B cell (primary cell): Measurements from ENCODE around the gene SPDYA.

Source experiments
- EZH2 ChIP-seq: IDR thresholded peaks from 2 replicates; pipeline ENCODE4 v1.6.1; 2012; ENCODE audit warnings: borderline replicate concordance, low read depth, mild to moderate bottlenecking, moderate library complexity, low read length; ENCODE audit not compliant: insufficient read depth, poor library complexity, severe bottlenecking
- TF ChIP-seq, protein P1 (sequence below): fragments of 200-600 bp; IDR thresholded peaks from one replicate; pipeline ENCODE4 v1.8.0; 2022; ENCODE audit warnings: antibody characterized with exemption, mild to moderate bottlenecking

DNA sequence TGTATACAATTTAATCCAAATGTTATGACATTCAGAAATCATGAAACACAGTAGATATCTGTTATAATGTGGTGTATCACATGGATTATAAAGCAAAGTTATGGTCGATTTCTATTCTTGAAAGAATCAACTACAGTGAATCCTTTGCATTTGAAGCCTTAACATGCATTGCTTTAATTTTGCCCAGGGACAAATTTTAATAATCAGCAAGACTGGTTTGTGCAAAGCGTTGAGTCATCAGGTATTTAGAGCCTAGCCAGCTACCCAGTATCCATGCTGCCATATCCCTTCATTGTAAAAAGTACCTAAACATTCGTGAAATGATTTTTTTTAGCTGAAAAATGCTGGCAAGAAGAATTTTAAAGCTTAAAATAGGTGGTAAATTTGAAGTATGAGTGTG, 8.9 kb upstream of the SPDYA start:
- TF ChIP-seq, protein P1, sequence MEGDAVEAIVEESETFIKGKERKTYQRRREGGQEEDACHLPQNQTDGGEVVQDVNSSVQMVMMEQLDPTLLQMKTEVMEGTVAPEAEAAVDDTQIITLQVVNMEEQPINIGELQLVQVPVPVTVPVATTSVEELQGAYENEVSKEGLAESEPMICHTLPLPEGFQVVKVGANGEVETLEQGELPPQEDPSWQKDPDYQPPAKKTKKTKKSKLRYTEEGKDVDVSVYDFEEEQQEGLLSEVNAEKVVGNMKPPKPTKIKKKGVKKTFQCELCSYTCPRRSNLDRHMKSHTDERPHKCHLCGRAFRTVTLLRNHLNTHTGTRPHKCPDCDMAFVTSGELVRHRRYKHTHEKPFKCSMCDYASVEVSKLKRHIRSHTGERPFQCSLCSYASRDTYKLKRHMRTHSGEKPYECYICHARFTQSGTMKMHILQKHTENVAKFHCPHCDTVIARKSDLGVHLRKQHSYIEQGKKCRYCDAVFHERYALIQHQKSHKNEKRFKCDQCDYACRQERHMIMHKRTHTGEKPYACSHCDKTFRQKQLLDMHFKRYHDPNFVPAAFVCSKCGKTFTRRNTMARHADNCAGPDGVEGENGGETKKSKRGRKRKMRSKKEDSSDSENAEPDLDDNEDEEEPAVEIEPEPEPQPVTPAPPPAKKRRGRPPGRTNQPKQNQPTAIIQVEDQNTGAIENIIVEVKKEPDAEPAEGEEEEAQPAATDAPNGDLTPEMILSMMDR = no peak
- no peak for TF ChIP-seq EZH2
